GOT3 (cell line): Measurements from ENCODE around the gene CDK11B.
"Not testable (repeated sequence)": the region's sequence is repeated elsewhere in the genome, so short reads cannot be mapped to it uniquely, and the experiment has no call there.

Source experiments
- DNase-seq: peaks from one replicate; lab custom pipeline; 2025; ENCODE audit warnings: mixed read lengths; lab: John Stamatoyannopoulos, UW

Gene CDK11B

GRCh38 chr1:1683104-1683905 lies 24.5 kb upstream of the CDK11B start:
- no peak for DNase-seq

GRCh38 chr1:1680912-1681273 lies 22.1 kb upstream of the CDK11B start:
- no peak for DNase-seq

DNA sequence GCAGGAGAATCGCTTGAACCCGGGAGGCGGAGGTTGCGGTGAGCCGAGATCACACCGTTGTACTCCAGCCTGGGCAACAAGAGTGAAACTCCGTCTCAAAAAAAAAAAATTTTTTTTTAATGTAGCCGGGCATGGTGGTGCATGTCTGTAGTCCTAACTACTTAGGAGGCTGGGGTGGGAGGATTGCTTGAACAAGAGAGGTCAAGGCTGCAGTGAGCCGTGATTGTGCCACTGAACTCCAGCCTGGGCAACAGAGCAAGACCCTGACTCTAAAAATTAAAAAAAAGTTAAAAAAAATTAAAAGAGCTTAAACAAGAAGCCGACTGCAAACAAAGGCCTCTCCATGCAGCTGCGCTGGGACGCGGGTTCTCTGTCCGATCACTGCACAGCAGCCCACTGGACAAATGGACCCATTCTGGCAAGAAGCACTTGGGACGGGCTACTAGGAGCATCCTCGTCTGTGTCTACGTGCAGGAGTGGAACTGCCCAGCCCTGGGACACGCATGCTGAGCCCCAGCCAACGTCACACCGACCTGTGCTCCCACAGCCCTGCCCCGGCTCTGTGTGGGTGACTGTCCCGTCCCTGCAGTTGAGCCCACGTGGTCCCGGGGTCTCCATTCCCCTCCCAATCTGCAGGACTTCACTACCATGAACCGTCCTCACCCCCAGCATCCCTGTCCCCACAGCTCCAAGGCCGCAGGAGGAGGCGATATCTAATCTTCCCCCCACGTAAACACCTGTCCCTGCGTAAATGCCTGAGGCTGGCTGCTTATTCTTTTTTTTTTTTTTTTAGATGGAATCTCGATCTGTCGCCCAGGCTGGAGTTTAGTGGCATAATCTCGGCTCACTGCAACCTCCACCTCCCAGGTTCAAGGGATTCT lies 21.5 kb upstream of the CDK11B start:
- DNase-seq: no peak

DNA sequence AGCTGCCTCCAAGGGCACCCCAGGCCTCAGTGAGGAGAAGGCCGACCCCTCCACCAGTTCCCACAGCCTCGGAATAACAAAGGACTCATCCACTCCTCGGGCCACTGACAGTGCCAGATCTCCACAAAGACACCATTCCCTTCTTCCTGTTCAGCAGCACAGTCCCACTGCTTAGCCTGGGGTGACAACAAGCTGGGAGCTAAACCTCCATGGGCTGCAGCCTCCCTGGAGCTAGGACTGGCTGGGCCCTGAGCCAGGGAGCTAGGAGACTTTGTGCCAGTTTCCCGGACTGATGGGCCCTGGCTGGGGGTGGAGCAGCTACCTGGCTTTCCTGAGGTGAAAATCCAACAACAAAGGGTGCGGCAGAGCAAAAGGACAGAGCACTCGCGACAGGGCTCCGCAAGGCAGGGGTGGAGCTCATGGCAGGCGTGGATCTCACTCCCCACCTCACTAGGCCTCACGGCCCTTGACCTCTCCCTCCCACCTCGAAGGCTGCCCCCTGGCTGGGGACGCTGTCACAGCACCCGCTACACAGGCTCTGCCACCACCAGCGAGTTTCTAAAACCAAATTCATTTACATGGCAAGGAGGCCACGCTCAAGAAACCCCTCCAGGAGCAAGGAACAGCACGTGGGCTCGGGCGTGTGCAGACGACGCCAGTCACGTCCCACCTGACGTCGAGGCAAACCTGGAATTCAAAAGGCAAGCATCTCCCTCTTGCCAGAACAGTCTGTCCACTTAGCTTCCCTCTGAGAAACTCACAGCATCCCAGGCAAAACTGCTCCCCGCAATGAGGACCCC lies 20.0 kb upstream of the CDK11B start:
- DNase-seq: no peak

DNA sequence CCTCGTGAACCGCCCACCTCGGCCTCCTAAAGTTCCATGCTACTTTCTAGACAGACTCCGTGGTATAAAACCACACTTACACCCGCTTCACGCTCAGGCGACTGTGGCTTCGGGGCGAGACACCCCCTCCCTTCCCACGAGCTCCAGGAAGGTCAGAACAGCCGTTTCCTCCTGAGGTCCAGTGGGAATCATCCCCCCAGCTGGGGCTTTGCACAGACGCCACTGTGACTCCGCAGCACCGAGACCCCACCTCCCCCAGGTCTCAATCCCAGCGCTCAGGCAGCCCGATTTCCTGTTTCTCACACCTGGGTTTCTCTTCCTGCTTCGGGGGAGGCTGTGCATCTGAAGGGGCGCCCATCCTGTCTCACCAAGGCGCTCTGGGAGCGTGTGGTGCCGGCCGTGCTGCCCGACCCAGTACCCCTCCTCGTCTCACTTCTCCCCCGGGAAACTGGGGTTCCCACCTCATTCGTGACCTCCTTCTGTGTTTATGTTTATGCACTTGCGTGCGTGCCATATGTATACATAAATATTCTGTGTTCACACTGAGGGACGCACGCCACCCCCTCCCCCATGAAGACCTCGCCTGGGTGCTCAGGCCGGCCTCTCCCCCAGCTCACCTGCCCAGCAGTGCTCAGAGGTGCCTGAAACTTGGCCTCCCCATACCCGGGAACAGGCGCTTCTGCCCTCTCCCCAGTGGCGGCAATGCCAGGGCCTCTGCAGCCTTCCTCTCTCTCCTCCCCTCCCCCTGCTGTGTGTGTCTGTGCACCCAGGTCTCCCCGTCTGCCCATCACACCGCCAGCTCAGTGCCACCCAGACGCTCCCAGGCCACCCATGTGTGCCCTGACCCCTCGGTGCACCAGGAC lies 19.1 kb upstream of the CDK11B start:
- DNase-seq: no peak

GRCh38 chr1:1676087-1676486 lies 17.3 kb upstream of the CDK11B start:
- not testable (repeated sequence) for DNase-seq

DNA sequence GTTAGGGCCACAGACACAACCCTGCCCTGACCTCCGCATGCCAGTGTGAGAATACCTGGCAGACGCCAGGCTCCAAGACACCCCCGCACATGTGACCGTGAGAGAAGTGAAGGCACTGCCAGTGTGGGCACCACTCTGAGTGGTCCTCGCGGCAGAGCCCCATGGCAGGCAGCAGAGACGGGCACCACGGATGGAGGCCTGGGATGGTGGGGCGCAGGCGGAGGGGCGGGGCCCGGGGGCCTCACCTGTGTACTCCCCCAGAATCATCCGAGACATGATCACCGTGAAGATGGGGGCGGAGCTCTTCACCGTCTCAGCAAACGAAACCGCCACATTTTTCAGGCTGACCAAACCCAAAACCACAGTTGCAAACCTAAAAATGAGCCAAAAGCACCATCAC lies 16.4 kb upstream of the CDK11B start:
- not testable (repeated sequence) for DNase-seq

GRCh38 chr1:1674806-1675205 lies 16.0 kb upstream of the CDK11B start:
- not testable (repeated sequence) for DNase-seq

GRCh38 chr1:1672181-1672965 lies 13.6 kb upstream of the CDK11B start:
- DNase-seq: no peak

GRCh38 chr1:1671365-1672119 lies 12.7 kb upstream of the CDK11B start:
- no peak for DNase-seq

DNA sequence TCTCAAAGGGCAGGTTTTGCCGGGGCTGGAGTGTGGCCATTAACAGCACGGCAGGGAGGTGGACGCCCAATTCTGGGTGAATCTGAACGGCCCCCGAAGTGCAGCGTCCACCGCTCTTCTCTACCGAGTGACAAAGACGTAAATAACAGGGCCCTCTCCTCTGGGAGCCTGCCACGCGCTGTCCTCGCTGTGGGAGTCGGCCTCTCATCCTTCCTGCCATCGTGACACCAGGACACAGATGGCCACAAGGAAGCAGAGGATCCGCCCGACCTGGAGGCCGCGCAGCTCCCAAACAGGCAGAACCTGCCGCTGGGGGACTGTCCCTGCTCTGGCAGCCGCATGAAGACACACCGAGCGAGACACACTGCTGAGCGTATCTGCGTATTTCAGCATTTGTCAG lies 12.1 kb upstream of the CDK11B start:
- DNase-seq: no peak

- DNase-seq: no peak
These were observed 10.9 kb upstream of the CDK11B start for GRCh38 chr1:1669468-1670440.

DNA sequence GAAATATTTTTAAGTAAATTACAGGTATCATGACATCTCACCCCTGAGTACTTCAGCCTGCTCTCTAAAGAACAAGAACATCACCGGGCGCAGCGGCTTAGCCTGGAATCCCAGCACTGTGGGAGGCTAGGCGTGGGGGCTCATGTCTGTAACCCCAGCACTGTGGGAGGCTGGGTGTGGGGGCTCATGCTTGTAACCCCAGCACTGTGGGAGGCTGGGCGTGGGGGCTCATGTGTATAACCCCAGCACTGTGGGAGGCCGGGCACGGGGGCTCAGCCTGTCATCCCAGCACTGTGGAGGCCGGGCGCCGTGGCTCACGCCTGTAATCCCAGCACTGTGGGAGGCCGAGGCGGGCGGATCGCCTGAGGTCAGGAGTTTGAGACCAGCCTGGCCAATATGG lies 7.7 kb upstream of the CDK11B start:
- no peak for DNase-seq

GRCh38 chr1:1665815-1666251 lies 7.0 kb upstream of the CDK11B start:
- DNase-seq: no peak

DNA sequence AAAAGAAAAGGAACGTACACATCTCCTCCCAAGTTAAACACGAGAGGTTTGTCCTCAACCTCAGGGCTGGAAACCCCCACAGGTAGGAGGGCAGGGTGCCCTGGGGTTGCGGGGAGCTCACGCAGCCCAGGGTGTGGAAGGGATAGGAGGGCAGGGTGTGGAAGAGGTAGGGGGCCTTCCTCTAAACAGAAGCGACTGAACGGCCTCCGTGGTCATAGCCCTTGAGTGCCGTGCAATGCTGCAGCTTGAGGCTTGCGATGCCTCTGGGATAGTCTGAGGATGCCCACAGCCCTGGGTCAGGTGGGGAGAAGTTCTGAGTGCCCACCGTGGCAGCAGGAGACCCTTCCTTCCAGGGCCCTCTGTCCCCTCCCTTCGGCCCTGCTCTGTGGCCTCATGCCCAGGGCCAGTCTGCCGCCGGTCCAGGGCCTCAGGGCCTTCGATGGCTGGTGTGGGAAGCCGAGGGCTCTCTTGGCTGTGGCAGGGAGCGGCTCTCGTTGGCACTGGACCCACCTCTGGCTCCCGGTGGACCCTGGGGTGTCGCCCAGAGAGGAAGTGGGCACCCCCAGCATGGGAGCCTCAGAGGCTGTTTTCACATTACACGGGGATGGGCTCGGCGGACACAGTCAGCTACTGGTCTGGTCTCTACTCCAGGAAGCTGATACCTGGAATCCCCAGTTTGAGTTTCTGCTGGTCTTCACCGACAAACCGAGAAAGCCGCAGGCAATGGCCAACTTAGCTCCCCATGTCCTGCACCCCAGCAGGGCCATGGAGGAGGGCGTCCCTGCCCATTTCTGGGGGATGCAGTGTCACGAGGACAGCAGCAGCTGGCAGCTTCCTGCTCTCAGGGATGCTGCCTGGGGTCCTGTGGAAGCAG lies 6.4 kb upstream of the CDK11B start:
- no peak for DNase-seq

DNA sequence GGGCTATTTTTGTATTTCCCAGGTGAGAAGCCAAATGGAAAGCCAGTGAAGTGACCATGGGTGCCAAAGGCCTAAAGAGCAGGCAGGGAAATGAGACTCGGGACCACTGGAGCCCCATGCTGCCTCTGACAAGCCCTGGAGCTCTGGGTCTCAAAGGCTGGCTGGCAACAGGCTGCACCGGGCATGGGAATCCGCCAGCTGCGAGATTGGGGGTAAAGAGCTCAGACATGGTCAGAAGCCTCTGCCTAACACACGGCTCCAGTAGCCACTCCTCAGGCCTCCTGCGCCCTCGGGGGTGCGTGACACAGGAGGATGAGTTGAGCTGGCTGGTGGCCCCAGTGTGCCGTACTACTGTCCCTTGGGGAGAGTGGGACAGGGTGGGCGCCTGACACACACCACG lies 5.5 kb upstream of the CDK11B start:
- not testable (repeated sequence) for DNase-seq

DNA sequence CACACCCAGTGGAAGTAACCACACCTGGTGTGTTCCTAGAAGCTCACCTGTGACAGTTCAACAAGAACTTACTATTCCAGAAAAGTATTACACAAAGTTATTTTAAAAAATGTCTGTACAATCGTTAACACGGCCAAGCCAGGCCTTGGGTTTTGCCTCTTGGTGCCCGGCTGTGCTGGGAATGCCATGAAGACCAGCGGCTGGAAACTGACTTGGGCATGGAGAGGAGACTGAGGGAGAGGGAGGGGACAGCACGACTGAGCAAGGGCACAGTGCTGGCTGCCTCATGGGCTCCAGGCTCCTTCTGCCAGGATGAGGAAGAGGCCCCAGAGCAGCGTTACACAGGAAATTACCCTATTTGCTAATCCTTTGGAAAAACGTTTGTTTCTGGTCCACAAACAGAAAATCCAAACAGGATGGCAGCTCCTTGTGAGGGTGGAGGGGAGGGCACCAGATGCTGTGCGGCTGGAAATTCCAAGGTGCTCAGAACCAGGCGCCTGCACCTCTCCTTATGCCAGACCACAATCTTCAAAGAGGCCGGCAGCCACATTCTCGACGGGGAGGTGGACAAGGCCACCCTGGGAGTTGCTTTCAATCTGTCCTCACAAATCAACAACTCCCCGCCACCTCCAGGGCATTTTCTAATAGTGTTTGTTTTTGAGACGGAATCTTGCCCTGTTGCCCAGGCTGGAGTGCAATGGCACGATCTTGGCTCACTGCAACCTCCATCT lies 4.2 kb upstream of the CDK11B start:
- DNase-seq: not testable (repeated sequence)
